ENCODE data around the gene EEF1AKMT4.

The EEF1AKMT4 gene

DNA sequence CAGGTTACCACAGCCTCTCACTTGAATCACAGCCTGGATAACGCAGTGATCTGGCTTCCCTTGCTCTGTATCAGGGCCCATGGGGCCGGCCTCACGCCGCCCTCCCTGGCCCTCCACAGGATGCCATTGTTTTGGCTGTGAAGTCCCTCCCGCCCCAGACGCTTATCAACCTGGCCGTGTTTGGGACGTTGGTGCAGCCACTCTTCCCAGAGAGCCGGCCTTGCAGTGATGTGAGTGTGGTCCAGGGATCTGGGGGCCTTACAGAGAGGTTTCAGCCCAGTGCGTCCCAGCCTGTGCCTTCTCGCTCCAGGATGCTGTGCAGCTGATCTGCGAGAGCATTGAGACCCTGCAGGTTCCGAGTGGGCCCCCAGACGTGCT is 13.4 kb upstream of the EEF1AKMT4 start:
- no peak for DNase-seq

GRCh38 chr3:184236636-184237035 is 12.8 kb upstream of the EEF1AKMT4 start:
- no peak for DNase-seq

DNA sequence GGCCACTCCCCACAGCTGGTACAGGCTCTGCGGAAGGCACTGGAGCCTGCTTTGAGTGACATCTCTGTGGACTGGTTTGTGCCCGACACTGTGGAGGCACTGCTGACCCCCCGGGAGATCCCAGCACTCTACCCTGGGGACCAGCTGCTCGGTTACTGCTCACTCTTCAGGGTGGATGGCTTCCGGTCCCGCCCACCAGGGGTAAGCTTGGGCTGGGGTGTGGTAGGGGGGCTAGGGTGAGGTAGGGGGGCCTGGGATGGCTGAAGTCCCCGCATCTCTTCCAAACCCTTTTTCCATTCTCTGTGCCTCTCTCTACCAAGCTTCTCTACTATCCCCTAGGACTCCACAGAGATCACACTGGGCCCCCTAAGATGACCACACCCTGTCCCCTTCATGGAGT is 12.3 kb upstream of the EEF1AKMT4 start:
- DNase-seq: no peak

DNA sequence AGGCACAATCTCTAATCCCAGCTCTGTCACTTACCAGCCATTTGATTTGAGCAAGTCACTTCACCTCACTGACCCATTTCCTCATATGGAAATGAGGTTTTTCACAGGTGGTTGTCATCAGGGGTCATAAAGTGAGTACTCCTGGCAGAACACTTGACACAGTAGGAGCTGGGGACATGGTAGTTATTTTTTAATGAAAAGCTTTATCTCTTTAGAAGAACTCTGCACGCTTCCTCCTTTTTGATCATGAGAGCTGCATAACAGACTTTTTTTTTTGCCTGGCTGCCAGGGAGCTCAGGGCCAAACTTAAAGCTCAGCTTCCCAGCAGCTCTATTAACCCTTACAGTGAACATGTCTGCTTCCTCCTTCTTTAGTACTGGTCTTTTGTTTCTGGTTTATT is 11.7 kb upstream of the EEF1AKMT4 start:
- DNase-seq: no peak

- DNase-seq: no peak
Measured at GRCh38 chr3:184238246-184238818, 11.1 kb upstream of the EEF1AKMT4 start.

GRCh38 chr3:184239221-184239620 is 10.3 kb upstream of the EEF1AKMT4 start:
- no peak for DNase-seq

GRCh38 chr3:184239708-184240107 is 9.8 kb upstream of the EEF1AKMT4 start:
- no peak for DNase-seq

DNA sequence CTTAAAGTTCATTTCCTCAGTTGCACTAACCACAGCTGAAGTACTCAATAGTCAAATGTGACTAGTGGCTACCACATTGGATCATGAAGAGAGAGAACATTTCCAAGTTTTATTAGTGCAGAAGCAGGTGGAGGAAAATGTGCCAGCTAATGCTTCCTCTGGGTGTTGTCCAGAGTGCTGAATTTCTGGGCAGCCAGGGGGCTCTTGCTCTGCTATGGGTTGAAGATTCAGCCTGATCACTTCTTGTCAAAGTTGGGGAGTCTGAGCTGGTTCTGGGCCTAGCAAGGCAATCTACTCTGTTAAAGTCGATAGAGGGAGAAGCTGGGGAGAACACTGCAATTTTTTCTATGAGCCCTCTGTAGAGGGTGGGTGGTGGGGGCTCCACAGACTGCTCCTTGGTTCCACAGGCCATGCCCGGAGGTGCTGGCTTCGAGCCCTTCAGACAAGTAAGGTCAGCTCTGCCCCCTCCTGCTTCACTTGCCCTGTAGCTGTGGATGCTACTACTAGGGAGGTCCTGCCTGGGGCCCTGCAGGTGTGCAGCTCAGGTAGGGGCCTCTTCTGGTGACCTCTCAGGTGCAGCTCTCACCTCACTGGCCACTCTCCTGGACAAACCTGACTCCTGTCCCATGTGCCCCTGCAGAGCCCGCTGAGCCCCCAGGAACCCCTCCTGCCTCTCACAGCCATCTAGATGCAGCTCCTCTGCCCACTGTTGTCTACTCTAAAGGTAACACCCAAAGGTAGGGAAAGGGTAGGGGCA is 8.9 kb upstream of the EEF1AKMT4 start:
- no peak for DNase-seq

DNA sequence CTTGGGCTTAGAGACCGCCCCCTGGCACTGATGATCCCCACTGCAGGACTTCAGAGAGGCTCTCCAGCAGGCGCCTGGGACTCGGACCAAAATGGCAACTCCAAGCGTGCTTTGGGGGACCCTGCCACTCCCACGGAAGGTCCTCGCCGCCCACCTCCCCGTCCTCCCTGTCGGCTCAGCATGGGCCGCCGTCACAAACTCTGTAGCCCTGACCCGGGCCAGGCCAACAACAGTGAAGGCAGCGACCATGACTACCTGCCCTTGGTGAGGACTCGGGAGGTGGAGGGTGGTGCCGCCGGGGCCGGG is 8.4 kb upstream of the EEF1AKMT4 start:
- no peak for DNase-seq

GRCh38 chr3:184241447-184242296 is 7.8 kb upstream of the EEF1AKMT4 start:
- no peak for DNase-seq

- DNase-seq: no peak
Measured at GRCh38 chr3:184242297-184242685, 7.2 kb upstream of the EEF1AKMT4 start.

DNA sequence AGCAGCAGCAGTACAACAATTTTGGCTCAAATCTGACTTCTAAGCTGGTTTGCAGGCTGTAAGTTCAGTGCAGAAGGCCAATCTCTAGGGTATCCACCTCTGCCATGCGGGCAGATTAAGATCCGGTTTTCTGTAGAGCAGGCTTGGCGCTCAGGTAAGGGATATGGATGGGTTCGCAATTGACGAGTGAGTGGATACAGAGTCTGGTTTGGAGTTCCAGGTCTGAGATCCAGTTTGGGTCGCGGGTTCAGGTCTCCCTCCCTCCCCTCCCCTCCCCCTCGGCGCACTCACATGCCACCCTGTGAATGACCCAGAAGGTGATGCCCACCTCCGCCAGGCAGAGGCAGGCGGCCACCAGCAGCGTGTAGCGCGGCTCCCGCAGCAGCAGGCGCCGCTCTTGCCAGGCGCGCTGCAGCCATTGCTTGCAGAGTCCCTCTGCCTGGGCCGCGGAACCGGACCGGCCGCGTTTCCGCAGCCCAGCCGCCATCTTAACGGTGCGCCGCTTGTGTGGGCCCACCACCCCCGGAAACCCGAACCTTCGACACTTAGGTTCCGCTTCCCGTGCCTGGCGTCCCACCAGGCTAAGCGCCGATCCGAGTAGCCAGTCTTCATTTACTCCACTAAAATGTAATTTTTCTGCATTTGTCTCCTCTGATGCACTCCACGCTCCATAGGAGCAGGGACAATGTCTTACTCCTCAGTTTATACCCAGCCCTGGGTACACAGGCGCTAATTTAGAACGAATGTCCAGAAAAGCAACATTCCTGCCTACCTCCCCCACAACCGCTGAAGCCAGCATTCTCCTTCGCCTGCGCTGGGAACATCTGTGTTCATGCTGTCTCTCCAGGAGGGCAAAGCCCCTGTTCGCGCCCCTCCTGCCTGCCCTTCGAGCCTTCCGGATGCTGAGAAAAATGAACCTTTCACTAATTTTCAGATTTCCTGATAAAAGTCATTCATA is 739 bp upstream of the EEF1AKMT4 start, which contains the start of gene ALG3:
TSS of gene ALG3 (minus strand) at position 509 of the 958 bp plus-strand sequence. CDS start at position 487, 22 bp downstream.
- DNase-seq: peak; percentile 81

- DNase-seq: peak; percentile 90
Measured at GRCh38 chr3:184250167-184250828, 826 bp downstream of the EEF1AKMT4 start.

- DNase-seq: no peak
Measured at GRCh38 chr3:184255291-184256039, 6.0 kb downstream of the EEF1AKMT4 start.

DNA sequence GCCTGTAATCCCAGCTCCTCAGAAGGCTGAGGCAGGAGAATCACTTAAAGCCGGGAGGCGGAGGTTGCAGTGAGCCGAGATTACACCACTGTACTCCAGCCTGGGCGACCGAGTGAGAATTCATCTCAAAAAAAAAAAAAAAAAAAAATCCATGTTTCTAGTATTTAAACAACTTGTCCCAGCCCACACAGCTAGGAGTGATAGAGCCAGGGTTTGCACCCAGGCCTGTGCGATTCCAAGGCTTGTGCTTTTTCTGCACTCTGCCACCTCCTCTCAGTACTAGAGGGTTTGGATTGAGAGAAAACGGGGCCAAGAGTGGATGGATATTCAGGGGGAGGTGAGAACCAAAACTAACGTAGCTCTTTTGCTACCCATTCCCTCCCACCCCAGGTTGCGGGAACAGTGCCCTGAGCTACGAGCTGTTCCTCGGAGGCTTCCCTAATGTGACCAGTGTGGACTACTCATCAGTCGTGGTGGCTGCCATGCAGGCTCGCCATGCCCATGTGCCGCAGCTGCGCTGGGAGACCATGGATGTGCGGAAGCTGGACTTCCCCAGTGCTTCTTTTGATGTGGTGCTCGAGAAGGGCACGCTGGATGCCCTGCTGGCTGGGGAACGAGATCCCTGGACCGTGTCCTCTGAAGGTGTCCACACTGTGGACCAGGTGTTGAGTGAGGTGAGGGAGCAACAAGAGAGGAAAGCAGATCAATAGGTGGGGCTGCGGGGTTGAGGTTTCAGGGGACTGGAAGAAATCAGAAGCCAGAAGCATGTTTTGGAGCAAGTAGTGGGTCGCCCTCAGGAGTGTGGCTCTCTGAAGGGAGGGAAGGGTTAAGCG is 7.8 kb downstream of the EEF1AKMT4 start:
- no peak for DNase-seq

GRCh38 chr3:184258926-184259325 is 9.5 kb downstream of the EEF1AKMT4 start:
- DNase-seq: no peak

GRCh38 chr3:184259396-184259877 is 10.0 kb downstream of the EEF1AKMT4 start:
- DNase-seq: no peak

- peak; percentile 27 for DNase-seq
Measured at GRCh38 chr3:184259878-184260723, 10.6 kb downstream of the EEF1AKMT4 start.

DNA sequence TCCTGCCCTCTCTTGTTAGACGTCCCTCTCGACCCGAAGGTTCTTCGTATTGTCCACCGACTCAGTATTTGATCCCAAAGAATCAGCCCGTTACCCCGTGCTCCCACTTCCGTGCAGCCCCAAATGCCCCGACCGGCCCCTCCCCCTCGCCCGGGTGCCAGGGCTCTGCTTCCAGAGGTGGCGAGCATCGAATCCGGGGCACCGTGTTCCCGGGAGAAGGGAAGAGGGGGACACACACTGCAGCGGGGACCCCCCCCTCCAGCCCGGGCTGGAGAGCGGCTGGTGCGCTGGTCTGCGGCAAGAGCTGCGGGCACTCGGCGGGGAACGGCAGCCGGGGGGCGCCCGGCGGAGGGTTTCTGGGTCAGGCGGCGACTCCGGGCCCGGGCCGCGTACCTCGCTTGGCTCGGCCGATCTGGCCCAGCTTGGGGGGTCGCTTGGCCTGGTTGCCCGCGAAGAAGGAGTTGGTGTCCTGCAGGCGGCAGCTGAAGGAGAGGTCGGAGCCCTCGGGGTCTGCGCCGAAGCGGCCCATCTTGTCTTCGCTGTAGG is 11.3 kb downstream of the EEF1AKMT4 start:
- peak; percentile 27 for DNase-seq

Measured in NCI-H1092 treated with DMSO at 0.1 percent for 48 hours (cell line).